ENCODE data around the gene RGMB. TPM values are rescaled to one million over a fixed set of nuclear protein-coding genes. Genes with fewer than 3 reads are reported as not detected.

The RGMB gene
- total RNA-seq, 2 donors from 2014 or later: 21.0 to 21.8 TPM

GRCh38 chr5:98780390-98780789 is 6.9 kb downstream of the RGMB start:
- intact Hi-C loops (cut with DNase I): no loop called here
- no peak for TF ChIP-seq CTCF (IDR thresholded peaks at IDR 0.05)
- TF ChIP-seq POLR2A (IDR thresholded peaks at IDR 0.05): no peak
- no peak for DNase-seq
- Histone ChIP-seq H3K36me3 (replicated peaks in 1 of 2; ENCODE audit: insufficient read depth in 1 of 2, low read depth in 2 of 2) (no peaks in the 10 kb centered on the region), H3K27ac (peak overlapping the region in 2 of 4 donors; percentile 51 to 71), H3K27me3 (no peaks in the 10 kb centered on the region), H3K4me1 (peaks cover 78% of the 10 kb centered on the region), H3K4me3 (no peak overlapping the region), H3K9me3 (no peaks in the 10 kb centered on the region)
- 48 to 62% methylated on average over 3 of the region's 3 CpGs for WGBS, 2 donors
- no peak for ATAC-seq

- Histone ChIP-seq H3K27me3 (no peaks in the 10 kb centered on the region), H3K4me1 (peaks cover 78% of the 10 kb centered on the region), H3K36me3 (replicated peaks in 1 of 2; ENCODE audit: insufficient read depth in 1 of 2, low read depth in 2 of 2) (no peaks in the 10 kb centered on the region), H3K9me3 (no peaks in the 10 kb centered on the region), H3K27ac (no peak overlapping the region), H3K4me3 (no peak overlapping the region)
- no peak for TF ChIP-seq POLR2A (IDR thresholded peaks at IDR 0.05)
- DNase-seq (no peak), ATAC-seq (no peak)
- intact Hi-C loops (cut with DNase I): no loop called here
- 14 to 31% methylated on average over 2 of the region's 2 CpGs for WGBS, 2 donors
These were observed 8.1 kb downstream of the RGMB start for GRCh38 chr5:98781520-98781919.

- DNase-seq (no peak), ATAC-seq (no peak)
- no peak overlapping the region for H3K27ac ChIP-seq
- TF ChIP-seq CTCF (IDR thresholded peaks at IDR 0.05) (no peak), POLR2A (IDR thresholded peaks at IDR 0.05) (no peak)
- peaks cover 78% of the 10 kb centered on the region for H3K4me1 ChIP-seq
- intact Hi-C loops (cut with DNase I): no loop called here
- no peaks in the 10 kb centered on the region for H3K27me3 ChIP-seq
- no peaks in the 10 kb centered on the region for H3K36me3 ChIP-seq (replicated peaks in 1 of 2; ENCODE audit: insufficient read depth in 1 of 2, low read depth in 2 of 2)
- H3K9me3 ChIP-seq: no peaks in the 10 kb centered on the region
- no peak overlapping the region for H3K4me3 ChIP-seq
- 83 to 92% methylated on average over 2 of the region's 2 CpGs for WGBS, 2 donors
These were observed 8.5 kb downstream of the RGMB start for GRCh38 chr5:98781964-98782363.

GRCh38 chr5:98783051-98783649 is 9.7 kb downstream of the RGMB start:
- H3K9me3 ChIP-seq: no peaks in the 10 kb centered on the region
- TF ChIP-seq CTCF (IDR thresholded peaks at IDR 0.05) (no peak), POLR2A (IDR thresholded peaks at IDR 0.05) (no peak)
- no peaks in the 10 kb centered on the region for H3K36me3 ChIP-seq (replicated peaks in 1 of 2; ENCODE audit: insufficient read depth in 1 of 2, low read depth in 2 of 2)
- intact Hi-C loops (cut with DNase I): no loop called here
- H3K27ac ChIP-seq: no peak overlapping the region
- H3K4me3 ChIP-seq: no peak overlapping the region
- DNase-seq (peak in 1 of 4 donors; percentile 15), ATAC-seq (no peak)
- 59 to 64% methylated on average over 3 of the region's 3 CpGs for WGBS, 2 donors
- no peaks in the 10 kb centered on the region for H3K27me3 ChIP-seq
- H3K4me1 ChIP-seq: peaks cover 79% of the 10 kb centered on the region

- DNase-seq (no peak), ATAC-seq (no peak)
- H3K27ac ChIP-seq: no peak overlapping the region
- no peaks in the 10 kb centered on the region for H3K36me3 ChIP-seq (replicated peaks in 1 of 2; ENCODE audit: insufficient read depth in 1 of 2, low read depth in 2 of 2)
- TF ChIP-seq CTCF (IDR thresholded peaks at IDR 0.05): no peak
- no peak for TF ChIP-seq POLR2A (IDR thresholded peaks at IDR 0.05)
- H3K4me3 ChIP-seq: no peak overlapping the region
- H3K4me1 ChIP-seq: peaks cover 75% of the 10 kb centered on the region
- no peaks in the 10 kb centered on the region for H3K9me3 ChIP-seq
- no peaks in the 10 kb centered on the region for H3K27me3 ChIP-seq
- intact Hi-C loops (cut with DNase I): no loop called here
These were observed 10.9 kb downstream of the RGMB start for GRCh38 chr5:98784411-98784810.
